ENCODE results near the gene ZBTB18. TPM values are rescaled to one million over a fixed set of nuclear protein-coding genes. Genes with fewer than 3 reads are reported as not detected.

Gene ZBTB18
- polyA plus RNA-seq, 3 donors: 3.0 to 45.5 (median 3.6) TPM

DNA sequence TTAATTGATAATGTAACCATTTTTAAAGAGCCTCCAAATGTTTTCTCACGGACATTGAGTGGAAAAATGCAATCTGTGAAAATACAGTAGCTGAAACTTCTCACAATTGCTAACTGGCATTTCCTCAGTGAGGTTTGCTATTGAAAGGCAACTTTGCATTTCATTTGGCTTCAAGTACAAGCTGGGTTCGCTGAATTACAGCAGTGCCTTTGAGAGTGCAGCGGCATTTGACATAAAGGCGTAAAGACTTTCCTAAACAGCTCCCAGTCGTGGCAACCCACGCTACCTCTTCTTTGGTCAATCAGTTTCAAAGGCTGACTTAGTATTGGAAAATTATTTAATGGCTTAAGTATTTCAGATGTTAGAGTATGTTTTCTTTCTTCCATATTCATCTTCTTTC, 39.3 kb upstream of the ZBTB18 start:
- no peaks in the 10 kb centered on the region for H3K36me3 ChIP-seq (replicated peaks in 1 of 2; ENCODE audit: control insufficient read depth in 1 of 2, insufficient read depth in 2 of 2, low read length in 2 of 2)
- no peaks in the 10 kb centered on the region for H3K79me2 ChIP-seq (ENCODE audit: insufficient read depth, low read length)
- Mint-ChIP-seq H3K4me3 (no peak overlapping the region), H3K27ac (no peak overlapping the region), H3K36me3 (no peaks in the 10 kb centered on the region), H3K9me3 (peaks cover 0 to 3% (median 0%) of the 10 kb centered on the region in 7 donors), H3K4me1 (peaks cover 14% of the 10 kb centered on the region), H3K27me3 (ENCODE audit: low read depth in 3 of 3) (peaks cover 0 to 2% (median 2%) of the 10 kb centered on the region in 3 donors)
- no peak overlapping the region for H3K27ac ChIP-seq (ENCODE audit: low read depth in 1 of 2, low read length in 2 of 2)
- no peak overlapping the region for H3K4me3 ChIP-seq (replicated peaks in 1 of 3; ENCODE audit: low read depth in 2 of 3, low read length in 3 of 3)
- no peaks in the 10 kb centered on the region for H4K20me1 ChIP-seq (ENCODE audit: insufficient read depth, low read length)
- no peaks in the 10 kb centered on the region for H3K9me3 ChIP-seq (replicated peaks in 1 of 2; ENCODE audit: control insufficient read depth in 1 of 2, insufficient read depth in 1 of 2, low read length in 2 of 2)
- H3K27me3 ChIP-seq (ENCODE audit: control insufficient read depth in 2 of 2, insufficient read depth in 2 of 2, low read length in 2 of 2): no peaks in the 10 kb centered on the region
- H3K4me2 ChIP-seq (replicated peaks; ENCODE audit: extremely low read depth, low read length, poor library complexity, severe bottlenecking): no peak overlapping the region
- H3K4me1 ChIP-seq (ENCODE audit: control insufficient read depth in 1 of 2, insufficient read depth in 2 of 2, low read length in 2 of 2): peaks cover 7 to 12% of the 10 kb centered on the region in 2 donors
- H2AFZ ChIP-seq (ENCODE audit: insufficient read depth, low read depth, low read length, poor library complexity, severe bottlenecking): no peak overlapping the region
- intact Hi-C loops (cut with micrococcal nuclease): no loop called here
- TF ChIP-seq, protein P1, sequence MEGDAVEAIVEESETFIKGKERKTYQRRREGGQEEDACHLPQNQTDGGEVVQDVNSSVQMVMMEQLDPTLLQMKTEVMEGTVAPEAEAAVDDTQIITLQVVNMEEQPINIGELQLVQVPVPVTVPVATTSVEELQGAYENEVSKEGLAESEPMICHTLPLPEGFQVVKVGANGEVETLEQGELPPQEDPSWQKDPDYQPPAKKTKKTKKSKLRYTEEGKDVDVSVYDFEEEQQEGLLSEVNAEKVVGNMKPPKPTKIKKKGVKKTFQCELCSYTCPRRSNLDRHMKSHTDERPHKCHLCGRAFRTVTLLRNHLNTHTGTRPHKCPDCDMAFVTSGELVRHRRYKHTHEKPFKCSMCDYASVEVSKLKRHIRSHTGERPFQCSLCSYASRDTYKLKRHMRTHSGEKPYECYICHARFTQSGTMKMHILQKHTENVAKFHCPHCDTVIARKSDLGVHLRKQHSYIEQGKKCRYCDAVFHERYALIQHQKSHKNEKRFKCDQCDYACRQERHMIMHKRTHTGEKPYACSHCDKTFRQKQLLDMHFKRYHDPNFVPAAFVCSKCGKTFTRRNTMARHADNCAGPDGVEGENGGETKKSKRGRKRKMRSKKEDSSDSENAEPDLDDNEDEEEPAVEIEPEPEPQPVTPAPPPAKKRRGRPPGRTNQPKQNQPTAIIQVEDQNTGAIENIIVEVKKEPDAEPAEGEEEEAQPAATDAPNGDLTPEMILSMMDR (IDR thresholded peaks at IDR 0.05): no peak
- H3K9ac ChIP-seq (ENCODE audit: insufficient read depth, low read length, poor library complexity, severe bottlenecking): no peak overlapping the region
- 100% methylated on average over 2 of the region's 6 CpGs for WGBS (ENCODE audit: insufficient coverage)
- DNase-seq: no peak

DNA sequence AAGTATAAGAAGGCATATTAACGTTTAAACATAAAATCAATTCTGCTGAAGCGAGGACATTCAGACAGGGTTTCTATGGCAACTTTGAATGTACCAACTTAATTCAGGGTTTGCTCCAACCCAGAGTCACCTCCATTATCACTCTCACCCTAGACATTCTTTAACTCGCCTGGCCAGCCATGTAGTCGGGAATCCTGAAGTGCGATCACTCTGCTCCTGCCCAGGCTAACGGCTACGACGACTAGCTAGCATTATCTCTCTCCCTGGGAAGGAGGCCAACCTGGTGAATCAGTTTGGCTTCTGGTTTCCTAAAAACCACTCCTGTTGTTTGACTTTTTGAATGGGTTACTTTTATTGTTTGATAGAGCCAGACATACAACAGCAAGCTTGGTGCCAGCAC, 38.9 kb upstream of the ZBTB18 start:
- H4K20me1 ChIP-seq (ENCODE audit: insufficient read depth, low read length): no peaks in the 10 kb centered on the region
- no peak overlapping the region for H2AFZ ChIP-seq (ENCODE audit: insufficient read depth, low read depth, low read length, poor library complexity, severe bottlenecking)
- H3K79me2 ChIP-seq (ENCODE audit: insufficient read depth, low read length): no peaks in the 10 kb centered on the region
- H3K9me3 ChIP-seq (replicated peaks in 1 of 2; ENCODE audit: control insufficient read depth in 1 of 2, insufficient read depth in 1 of 2, low read length in 2 of 2): no peaks in the 10 kb centered on the region
- H3K9me3 Mint-ChIP-seq: peaks cover 0 to 3% (median 0%) of the 10 kb centered on the region in 7 donors
- peaks cover 0 to 2% (median 2%) of the 10 kb centered on the region in 3 donors for H3K27me3 Mint-ChIP-seq (ENCODE audit: low read depth in 3 of 3)
- H3K27ac Mint-ChIP-seq: no peak overlapping the region
- no peak overlapping the region for H3K4me3 Mint-ChIP-seq
- no peak overlapping the region for H3K4me3 ChIP-seq (replicated peaks in 1 of 3; ENCODE audit: low read depth in 2 of 3, low read length in 3 of 3)
- WGBS (ENCODE audit: insufficient coverage): 89% methylated on average over 7 of the region's 8 CpGs
- intact Hi-C loops (cut with micrococcal nuclease): no loop called here
- DNase-seq: no peak
- H3K27me3 ChIP-seq (ENCODE audit: control insufficient read depth in 2 of 2, insufficient read depth in 2 of 2, low read length in 2 of 2): no peaks in the 10 kb centered on the region
- H3K9ac ChIP-seq (ENCODE audit: insufficient read depth, low read length, poor library complexity, severe bottlenecking): no peak overlapping the region
- TF ChIP-seq, protein P1 (IDR thresholded peaks at IDR 0.05): no peak
- H3K36me3 Mint-ChIP-seq: no peaks in the 10 kb centered on the region
- no peak overlapping the region for H3K4me2 ChIP-seq (replicated peaks; ENCODE audit: extremely low read depth, low read length, poor library complexity, severe bottlenecking)
- H3K4me1 Mint-ChIP-seq: peaks cover 14% of the 10 kb centered on the region
- peaks cover 7 to 12% of the 10 kb centered on the region in 2 donors for H3K4me1 ChIP-seq (ENCODE audit: control insufficient read depth in 1 of 2, insufficient read depth in 2 of 2, low read length in 2 of 2)
- H3K27ac ChIP-seq (ENCODE audit: low read depth in 1 of 2, low read length in 2 of 2): no peak overlapping the region
- H3K36me3 ChIP-seq (replicated peaks in 1 of 2; ENCODE audit: control insufficient read depth in 1 of 2, insufficient read depth in 2 of 2, low read length in 2 of 2): no peaks in the 10 kb centered on the region

Measured in CD14-positive monocyte (primary cell).